HEK293T (cell line): ENCODE data around the gene CCDC8.

Source experiments
- ARNT ChIP-seq: fragments of 450-650 bp; IDR thresholded peaks from 2 replicates; pipeline ENCODE4 v1.6.1; 2017; ENCODE audit warnings: mild to moderate bottlenecking
- BHLHE40 ChIP-seq: fragments of 450-650 bp; IDR thresholded peaks from 2 replicates; pipeline ENCODE4 v1.6.1; 2016; ENCODE audit warnings: mild to moderate bottlenecking, moderate library complexity, borderline replicate concordance
- CTBP1 ChIP-seq: fragments of 450-650 bp; IDR thresholded peaks from 2 replicates; pipeline ENCODE4 v1.6.1; 2016; ENCODE audit warnings: borderline replicate concordance
- FOXM1 ChIP-seq: fragments of 450-650 bp; IDR thresholded peaks from 2 replicates; pipeline ENCODE4 v1.6.1; 2017; ENCODE audit warnings: mild to moderate bottlenecking, borderline replicate concordance
- NFRKB ChIP-seq: fragments of 450-650 bp; IDR thresholded peaks from 2 replicates; pipeline ENCODE4 v1.6.1; 2016; ENCODE audit warnings: mild to moderate bottlenecking, moderate library complexity
- SP1 ChIP-seq: fragments of 450-650 bp; IDR thresholded peaks from 2 replicates; pipeline ENCODE4 v1.6.1; 2017
- TARDBP ChIP-seq: fragments of 450-650 bp; IDR thresholded peaks from 2 replicates; pipeline ENCODE4 v1.6.1; 2016

DNA sequence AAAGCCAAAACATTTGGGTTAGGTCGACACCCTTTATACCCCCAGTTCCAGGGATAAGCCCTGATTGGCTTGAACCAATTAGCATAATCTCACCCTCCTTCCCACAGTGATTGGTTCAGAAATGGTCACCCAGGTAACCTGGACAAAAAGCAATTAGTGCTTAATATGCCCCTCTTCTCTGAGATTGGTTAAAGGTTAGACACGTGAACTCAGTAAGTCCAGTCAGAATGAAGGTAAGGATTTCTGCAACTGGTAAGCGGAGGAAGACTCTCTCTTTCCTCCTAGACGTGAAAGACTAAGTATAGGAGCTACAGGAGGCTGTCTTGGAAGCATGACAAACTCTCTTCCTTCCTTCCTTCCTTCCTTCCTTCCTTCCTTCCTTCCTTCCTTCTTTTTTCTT is 16.6 kb upstream of the CCDC8 start:
- TF ChIP-seq FOXM1 (no peak), BHLHE40 (no peak), ARNT (no peak), CTBP1 (no peak), SP1 (no peak), NFRKB (no peak), TARDBP (no peak)
